GM04504 (cell line): ENCODE measurements around the gene MASP2.
A peak's percentile ranks its signal among the peaks of the same experiment; 100 is the strongest.
"Not testable (repeated sequence)": the region's sequence is repeated elsewhere in the genome, so short reads cannot be mapped to it uniquely, and the experiment has no call there.

Experiments used
- DNase-seq: peaks from one replicate; pipeline ENCODE4 v3.0.0-alpha.2; 2012; ENCODE audit warnings: low read depth

The MASP2 gene

DNA sequence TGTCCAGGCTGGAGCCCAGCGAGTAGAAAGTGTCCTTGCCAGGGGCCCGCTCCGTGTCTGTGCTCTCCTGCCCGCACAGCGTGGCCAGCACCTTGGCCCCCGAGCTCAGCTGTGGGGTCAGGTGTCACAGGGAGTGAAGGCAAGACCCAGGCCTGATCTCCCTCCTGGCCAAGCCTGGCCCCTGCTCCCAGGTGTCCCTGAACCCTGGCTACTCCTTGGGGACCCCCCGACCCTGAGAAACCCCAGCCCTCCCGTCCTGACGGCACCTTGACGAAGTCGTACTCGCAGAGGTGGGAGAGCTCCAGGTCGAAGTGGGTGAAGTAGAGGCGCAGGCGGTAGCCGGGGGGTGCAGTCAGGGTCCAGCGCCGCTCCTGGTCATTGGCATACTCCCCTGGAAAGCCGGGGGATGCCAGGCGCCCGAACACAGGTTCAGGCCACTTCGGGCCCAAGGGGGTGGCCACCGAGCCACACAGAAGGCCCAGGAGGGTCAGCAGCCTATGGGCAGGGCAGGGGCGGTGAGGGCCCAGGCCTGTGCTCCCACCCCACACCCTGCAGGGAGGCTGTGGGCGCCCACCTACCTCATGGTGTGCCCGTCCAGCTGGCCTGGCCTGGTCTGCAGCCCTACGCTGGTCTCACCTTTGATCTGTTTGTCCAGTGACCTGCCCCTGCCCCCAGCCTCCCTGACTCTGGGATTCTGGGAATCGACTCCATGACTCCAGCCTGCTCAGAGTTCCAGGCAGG, at the start of gene MASP2:
MASP2 (minus strand) TSS at position 615 of the 741 bp plus-strand sequence; CDS start at position 583, 32 bp downstream.
- no peak for DNase-seq

DNA sequence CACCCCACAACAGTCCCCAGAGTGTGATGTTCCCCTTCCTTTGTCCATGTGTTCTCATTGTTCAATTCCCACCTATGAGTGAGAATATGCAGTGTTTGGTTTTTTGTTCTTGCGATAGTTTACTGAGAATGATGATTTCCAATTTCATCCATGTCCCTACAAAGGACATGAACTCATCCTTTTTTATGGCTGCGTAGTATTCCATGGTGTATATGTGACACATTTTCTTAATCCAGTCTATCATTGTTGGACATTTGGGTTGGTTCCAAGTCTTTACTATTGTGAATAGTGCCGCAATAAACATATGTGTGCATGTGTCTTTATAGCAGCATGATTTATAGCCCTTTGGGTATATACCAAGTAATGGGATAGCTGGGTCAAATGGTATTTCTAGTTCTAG, 36.7 kb upstream of the MASP2 start:
- DNase-seq: not testable (repeated sequence)

- DNase-seq: no peak
Observed at GRCh38 chr1:11080931-11081330, 33.9 kb upstream of the MASP2 start.

DNA sequence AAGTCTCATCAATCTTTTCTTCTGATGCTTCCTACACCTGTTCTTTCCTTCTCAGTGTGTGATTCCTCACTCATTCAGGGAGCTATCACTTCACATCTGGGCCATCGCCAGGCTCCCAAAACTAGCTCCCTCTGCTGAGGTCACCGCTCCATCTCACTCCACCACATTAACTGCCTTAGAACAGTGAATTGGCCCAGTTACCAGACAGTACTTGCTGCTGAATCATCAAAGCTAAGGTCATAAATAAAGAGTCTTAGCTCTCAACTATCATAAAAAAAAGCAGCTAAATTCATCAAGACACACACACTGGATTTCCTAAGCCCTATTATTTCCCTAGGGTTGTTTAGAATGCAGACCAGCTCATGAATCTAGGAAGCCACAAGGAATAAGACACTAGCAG, 31.6 kb upstream of the MASP2 start:
- DNase-seq: peak; percentile 90

GRCh38 chr1:11073398-11073797, 26.4 kb upstream of the MASP2 start:
- DNase-seq: not testable (repeated sequence)

DNA sequence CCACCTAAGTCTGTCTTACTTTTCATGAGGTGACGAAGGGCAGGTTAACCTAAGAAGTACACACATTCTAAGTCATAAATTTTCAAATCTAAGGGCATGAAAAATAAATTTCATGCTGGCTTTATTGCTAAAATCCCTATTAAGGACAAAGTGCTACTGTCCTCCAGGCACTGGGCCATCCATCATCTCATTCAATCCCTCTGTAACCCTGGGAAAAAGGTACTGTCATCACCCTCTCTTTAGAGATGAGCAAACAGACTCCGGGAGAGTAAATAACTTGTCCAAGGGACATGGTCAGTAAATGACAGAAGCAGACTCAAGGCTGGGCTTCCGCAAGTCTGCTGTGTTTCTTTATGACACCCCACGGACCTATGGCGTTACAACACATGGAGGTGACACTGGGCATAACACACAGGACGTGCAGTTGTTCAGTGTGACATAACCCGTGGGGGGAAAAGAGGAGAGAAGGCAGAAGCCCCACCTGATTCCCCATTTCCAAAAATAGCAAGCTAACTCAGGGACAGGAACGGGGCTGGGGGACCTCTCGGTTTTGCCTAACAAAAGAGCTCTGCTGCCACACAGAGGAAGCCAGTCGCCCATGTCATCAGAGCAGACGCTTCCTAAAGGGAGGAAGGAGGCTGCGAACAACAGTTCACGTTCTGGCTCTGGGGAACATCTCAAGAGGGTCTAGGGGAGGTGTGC, 25.3 kb upstream of the MASP2 start:
- DNase-seq: no peak

DNA sequence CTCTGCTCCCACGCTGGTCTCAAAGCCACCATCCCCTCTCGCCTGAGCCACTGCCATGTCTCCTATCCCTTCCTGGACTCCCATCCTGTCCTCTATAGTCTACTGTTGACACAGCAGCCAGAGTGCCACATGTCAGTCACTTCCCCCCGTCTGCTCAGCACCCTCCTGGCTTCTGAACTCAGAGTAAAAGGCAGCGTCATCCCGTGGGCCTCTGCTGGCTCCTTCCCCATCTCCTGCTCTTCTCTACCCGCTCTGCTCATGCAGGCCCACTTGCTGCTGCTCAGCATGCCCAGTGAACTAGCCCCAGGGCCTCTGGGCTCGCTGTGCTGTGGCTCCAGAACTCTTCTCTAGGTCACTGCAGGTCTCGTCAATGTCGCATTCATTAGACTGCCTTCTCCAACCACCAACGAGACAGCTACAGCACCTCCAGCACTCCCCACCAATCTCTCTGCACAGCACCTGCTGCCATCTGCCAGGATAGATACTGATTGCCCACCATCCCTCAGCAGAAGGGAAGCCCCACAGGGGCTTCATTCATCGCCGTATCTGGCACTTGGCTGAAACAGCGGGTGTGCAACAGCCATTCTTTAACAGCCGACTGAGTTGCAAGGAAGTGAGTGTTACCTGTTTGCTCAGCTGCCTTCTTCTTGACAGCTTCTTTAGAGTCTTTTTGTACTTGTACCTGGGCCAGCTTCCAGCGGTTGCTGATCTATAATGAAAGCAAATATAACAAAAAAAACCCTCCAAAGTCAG, 24.6 kb upstream of the MASP2 start:
- DNase-seq: no peak

DNA sequence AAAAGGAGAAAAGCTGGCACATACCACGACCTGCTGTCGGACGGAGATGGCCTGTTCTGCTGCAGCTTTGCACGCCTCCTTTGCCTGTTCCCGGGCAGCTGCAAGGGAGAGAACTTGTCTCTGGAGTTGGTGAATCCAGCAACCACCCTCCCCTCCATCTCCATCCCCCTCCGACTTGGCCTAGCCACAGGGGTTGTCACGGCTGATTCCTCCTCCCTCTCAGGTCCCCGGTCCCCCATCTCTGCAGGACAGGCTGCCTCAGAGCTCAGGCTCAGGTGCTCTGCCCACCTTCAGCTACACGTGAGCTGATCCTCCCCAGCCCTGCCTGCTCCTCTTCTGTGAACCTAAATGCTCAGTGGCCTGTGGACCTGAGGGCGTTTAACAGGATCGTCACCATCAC, 23.8 kb upstream of the MASP2 start:
- no peak for DNase-seq

DNA sequence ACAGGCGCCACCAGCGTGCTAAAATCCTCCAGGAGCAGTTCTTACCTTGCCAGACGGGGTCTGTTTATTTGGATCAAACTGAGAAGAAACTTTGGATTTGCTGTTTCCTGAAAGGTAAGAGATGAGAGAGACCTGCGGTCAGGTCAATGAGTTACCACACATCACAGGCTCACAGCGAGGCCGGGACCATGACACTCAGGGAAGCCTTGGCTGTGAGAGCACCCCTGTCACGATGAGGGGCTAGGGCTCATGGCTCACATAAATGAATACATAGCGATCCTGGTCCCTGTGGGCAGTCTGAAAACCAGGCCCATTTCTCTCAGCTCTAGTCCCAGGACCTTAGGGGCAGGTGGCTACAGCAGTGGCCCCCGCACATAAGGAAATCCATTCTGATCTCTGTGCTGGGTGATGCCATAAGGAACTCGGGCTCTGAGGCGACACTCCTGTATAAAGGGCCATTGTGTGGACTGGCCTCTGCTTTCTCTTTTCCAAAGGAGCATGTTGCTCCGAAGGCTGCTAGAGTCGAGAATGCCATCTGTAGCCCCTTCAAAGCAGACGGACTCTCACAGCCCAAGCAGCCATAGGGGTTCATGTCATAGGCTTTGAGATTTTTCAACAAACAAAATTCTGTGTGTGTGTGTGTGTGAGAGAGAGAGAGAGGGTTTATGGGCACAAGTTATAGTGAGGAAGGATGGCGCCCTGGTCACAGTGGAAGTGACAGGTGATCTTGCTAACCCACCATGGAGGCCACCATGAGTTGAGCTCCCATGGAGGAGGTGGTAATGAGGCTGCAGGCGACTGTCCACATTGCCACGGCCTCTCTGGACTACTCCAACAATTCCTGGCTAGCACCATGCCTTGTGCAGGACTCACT, 21.8 kb upstream of the MASP2 start:
- no peak for DNase-seq

- no peak for DNase-seq
Observed at GRCh38 chr1:11067716-11068599, 20.9 kb upstream of the MASP2 start.

GRCh38 chr1:11065796-11066195, 18.8 kb upstream of the MASP2 start:
- DNase-seq: no peak

- no peak for DNase-seq
Observed at GRCh38 chr1:11064942-11065341, 17.9 kb upstream of the MASP2 start.

- not testable (repeated sequence) for DNase-seq
Observed at GRCh38 chr1:11063937-11064537, 17.0 kb upstream of the MASP2 start.

DNA sequence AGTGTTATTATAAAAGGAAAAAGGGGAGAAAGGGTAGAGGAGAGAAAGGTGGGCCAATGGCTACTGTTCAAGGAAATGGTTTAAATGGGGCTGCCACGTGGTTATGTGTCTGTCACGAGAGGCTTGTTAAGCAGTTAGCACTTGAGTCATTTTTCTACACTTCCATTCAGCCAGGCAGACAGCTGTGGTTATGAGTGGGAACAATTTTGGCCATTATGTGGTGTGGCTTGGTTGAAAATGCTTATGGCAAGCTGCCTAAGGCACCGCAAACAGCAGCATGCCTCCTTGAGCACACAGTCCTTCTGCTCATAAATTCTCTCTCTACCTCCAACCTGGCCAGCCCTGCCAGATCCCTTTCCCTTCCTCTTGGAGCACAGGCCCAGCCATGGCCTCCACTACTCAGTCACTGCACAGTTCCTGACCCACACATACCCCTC, 15.9 kb upstream of the MASP2 start:
- DNase-seq: peak; percentile 89

DNA sequence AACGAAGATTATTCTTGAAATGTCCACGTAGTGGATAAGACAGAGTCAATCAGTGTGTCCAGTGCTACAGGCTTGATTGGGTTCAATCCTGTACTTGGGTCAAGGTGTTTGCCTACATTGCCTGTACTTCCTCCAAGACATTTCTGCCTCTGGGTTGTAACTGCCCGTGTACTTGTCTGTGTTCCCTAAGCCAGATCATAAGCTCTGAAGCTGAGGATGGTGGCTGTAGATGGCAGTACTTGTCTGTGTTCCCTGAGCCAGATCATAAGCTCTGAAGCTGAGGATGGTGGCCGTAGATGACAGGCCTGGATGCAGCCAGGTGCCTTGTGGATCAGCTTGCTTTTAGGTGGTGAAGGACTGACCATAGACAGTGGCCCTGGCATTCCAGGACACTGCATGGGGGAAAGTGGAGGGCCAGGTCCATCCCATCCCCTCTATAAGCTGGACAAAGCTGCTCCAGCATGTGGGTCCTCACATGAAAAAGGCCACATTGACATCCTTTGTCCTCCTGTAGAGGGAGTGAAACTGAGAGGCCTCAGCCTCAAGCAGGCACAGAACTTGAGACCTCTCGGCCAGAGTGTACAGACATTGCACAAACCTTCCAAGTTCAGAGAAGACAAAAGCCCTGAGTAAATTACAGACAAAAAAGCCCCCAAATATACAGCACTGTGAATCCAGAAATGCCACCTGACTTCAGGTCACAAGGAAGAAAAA, 14.8 kb upstream of the MASP2 start:
- DNase-seq: no peak

DNA sequence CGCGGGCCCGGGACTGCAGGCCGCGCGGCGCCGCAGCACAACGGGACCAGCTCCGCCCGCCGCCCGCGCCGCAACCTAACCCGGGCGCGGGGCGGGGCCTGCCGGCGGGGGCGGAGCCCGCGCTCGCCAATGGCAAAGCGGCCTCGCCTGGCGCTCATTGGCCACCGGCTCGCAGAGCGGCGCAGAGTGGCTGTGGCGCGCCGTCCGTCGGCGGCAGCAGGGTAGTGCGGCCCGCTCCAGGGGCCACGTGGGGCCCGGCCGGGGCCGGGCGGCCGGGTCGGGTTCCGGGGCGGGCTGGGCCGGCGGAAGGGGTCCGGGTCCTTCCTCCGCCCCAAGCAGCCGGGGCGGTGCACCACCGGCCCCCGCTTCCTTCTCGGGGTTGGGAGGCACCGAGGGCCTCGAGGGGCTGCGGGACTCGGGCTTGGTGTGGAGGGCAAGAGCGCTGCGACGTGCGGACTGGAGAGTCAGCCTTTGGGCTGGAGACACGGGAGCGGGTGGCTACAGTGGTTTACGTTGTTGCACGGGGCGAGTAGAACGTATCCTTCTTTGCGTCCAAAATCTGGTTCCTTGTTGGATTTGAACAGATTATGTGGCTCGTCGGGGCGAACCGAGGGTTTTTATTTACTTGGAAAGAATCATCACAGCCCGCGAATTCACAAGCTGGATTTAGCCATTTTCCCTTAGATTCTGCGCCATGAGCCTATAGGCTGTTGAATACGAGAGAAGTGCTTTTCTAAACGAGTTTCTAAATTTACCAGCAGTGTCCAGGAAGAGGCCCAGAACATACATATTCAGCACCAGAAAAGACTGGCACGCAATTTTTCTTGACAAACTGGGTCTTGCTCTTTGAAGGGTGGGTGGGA, 13.2 kb upstream of the MASP2 start, which contains the start of gene SRM:
SRM (minus strand) TSS at position 51 of the 863 bp plus-strand sequence. CDS start 75 bp downstream, outside the sequence.
- peak; percentile 81 for DNase-seq

DNA sequence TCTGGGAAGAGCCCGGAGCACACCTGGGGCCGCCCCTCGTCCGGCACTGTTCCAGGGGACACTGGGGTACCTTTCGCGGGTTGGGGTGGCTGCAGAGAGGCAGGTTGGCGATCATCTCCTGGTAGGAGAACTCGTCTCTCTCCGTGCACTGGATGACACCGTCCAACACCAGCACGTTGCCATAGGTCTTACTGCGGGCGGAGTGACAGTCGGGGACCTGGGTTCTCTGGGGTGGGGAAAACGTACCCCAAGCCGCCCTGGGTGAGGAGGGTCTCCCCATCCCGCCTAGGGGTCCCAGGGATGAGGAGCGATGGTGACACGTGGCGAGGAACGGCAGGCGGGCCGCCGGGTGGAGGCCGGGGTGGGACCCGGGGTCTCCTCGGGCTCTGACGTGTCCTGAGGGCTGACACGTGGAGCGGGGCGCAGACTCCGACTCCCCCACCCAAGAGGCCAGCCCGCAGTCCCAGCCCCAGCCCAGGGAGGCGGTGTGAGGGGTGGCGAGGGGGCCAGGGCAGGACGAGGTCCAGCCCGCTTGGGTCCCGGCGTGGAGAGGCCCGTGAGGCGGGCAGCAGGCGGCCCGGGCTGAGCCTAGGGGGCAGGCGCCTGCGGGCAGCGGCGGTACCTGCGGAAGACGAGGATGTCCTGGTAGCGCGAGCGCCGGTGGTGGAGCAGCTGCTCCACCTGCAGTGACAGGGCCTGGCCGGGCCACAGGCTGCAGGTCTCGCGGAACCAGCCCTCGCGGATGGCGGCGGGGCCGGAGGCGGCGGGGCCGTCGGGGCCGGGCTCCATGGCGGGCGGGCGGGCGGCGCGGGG, 12.3 kb upstream of the MASP2 start:
- DNase-seq: no peak
